PC-9 (cell line): ENCODE data around the gene FLNB.

Source experiments
- EZH2 ChIP-seq: fragments of 200-600 bp; sonication (generic); IDR thresholded peaks from 2 replicates; pipeline ENCODE4 v1.8.0; 2017; ENCODE audit warnings: antibody characterized with exemption, low read depth
- TF ChIP-seq, protein P1 (sequence below): fragments of 200-600 bp; sonication (generic); conservative IDR thresholded peaks from 2 replicates; pipeline ENCODE4 v1.6.1; 2017; ENCODE audit warnings: mixed run types, antibody characterized with exemption, mild to moderate bottlenecking, moderate library complexity

DNA sequence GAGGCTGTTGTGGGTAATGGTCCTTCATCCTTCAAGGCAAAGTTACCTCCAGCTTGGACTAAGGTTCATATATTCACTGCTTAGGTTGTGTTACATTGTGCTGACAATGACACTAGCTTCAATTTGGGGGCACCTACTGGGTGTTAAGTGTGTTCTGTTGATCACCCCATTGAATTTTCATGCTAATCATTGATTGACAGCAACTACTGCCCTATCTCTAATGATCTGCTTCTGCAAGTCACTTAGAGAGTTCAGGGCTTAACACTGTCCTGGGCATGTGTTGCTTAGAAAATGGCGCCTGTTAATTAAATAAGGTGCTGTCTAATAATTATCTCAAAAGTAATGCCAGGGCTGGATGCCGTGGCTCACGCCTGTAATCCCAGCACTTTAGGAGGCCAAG is 3.4 kb downstream of the FLNB start:
- TF ChIP-seq, protein P1, sequence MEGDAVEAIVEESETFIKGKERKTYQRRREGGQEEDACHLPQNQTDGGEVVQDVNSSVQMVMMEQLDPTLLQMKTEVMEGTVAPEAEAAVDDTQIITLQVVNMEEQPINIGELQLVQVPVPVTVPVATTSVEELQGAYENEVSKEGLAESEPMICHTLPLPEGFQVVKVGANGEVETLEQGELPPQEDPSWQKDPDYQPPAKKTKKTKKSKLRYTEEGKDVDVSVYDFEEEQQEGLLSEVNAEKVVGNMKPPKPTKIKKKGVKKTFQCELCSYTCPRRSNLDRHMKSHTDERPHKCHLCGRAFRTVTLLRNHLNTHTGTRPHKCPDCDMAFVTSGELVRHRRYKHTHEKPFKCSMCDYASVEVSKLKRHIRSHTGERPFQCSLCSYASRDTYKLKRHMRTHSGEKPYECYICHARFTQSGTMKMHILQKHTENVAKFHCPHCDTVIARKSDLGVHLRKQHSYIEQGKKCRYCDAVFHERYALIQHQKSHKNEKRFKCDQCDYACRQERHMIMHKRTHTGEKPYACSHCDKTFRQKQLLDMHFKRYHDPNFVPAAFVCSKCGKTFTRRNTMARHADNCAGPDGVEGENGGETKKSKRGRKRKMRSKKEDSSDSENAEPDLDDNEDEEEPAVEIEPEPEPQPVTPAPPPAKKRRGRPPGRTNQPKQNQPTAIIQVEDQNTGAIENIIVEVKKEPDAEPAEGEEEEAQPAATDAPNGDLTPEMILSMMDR: no peak
- no peak for TF ChIP-seq EZH2
